IMR-90 (cell line): ENCODE results near the gene ANKRD44.

ENCODE experiments used
- BHLHE40 ChIP-seq: fragments of 150-350 bp; IDR thresholded peaks from 2 replicates; pipeline ENCODE4 v1.6.1; 2016; ENCODE audit warnings: mild to moderate bottlenecking, low read depth, low read length
- CEBPB ChIP-seq: IDR thresholded peaks from 2 replicates; pipeline ENCODE4 v1.6.1; 2012; ENCODE audit warnings: low read depth, low read length, improper control_type of control experiment
- CTCF ChIP-seq: conservative IDR thresholded peaks from 2 replicates; pipeline ENCODE4 v1.5.1; 2012; ENCODE audit warnings: mild to moderate bottlenecking, low read depth, low read length, improper control_type of control experiment
- FOS ChIP-seq: fragments of 150-350 bp; IDR thresholded peaks from 2 replicates; pipeline ENCODE4 v1.6.1; 2016; ENCODE audit warnings: low read depth, low read length
- MAFK ChIP-seq: IDR thresholded peaks from 2 replicates; pipeline ENCODE4 v1.6.1; 2012; ENCODE audit warnings: low read depth, low read length, improper control_type of control experiment
- MAZ ChIP-seq: IDR thresholded peaks from 2 replicates; pipeline ENCODE4 v1.6.1; 2012; ENCODE audit warnings: low read depth, mild to moderate bottlenecking, low read length, improper control_type of control experiment, moderate library complexity, borderline replicate concordance
- MXI1 ChIP-seq: IDR thresholded peaks from 2 replicates; pipeline ENCODE4 v1.6.1; 2012; ENCODE audit warnings: low read depth, mild to moderate bottlenecking, low read length, moderate library complexity, borderline replicate concordance
- NFE2L2 ChIP-seq: fragments of 150-350 bp; IDR thresholded peaks from 2 replicates; pipeline ENCODE4 v1.6.1; 2016; ENCODE audit warnings: low read depth, mild to moderate bottlenecking, low read length
- POLR2A ChIP-seq: IDR thresholded peaks from 2 replicates; pipeline ENCODE4 v1.6.1; 2012; ENCODE audit warnings: mild to moderate bottlenecking, low read depth, low read length
- RAD21 ChIP-seq: IDR thresholded peaks from 2 replicates; pipeline ENCODE4 v1.6.1; 2012; ENCODE audit warnings: low read length, improper control_type of control experiment
- RCOR1 ChIP-seq: IDR thresholded peaks from 2 replicates; pipeline ENCODE4 v1.6.1; 2012; ENCODE audit warnings: mild to moderate bottlenecking, low read length, improper control_type of control experiment; ENCODE audit not compliant: insufficient replicate concordance
- RFX5 ChIP-seq: IDR thresholded peaks from 2 replicates; pipeline ENCODE4 v1.8.0; 2012; ENCODE audit warnings: low read depth, mild to moderate bottlenecking, low read length, moderate library complexity
- SMC3 ChIP-seq: fragments of 150-350 bp; IDR thresholded peaks from 2 replicates; pipeline ENCODE4 v1.6.1; 2016; ENCODE audit warnings: low read depth, mild to moderate bottlenecking, antibody characterized with exemption, low read length, moderate library complexity
- TF ChIP-seq, protein P1 (sequence below): fragments of 150-350 bp; IDR thresholded peaks from 2 replicates; pipeline ENCODE4 v1.6.1; 2016; ENCODE audit warnings: low read depth, mild to moderate bottlenecking, low read length, moderate library complexity, borderline replicate concordance

DNA sequence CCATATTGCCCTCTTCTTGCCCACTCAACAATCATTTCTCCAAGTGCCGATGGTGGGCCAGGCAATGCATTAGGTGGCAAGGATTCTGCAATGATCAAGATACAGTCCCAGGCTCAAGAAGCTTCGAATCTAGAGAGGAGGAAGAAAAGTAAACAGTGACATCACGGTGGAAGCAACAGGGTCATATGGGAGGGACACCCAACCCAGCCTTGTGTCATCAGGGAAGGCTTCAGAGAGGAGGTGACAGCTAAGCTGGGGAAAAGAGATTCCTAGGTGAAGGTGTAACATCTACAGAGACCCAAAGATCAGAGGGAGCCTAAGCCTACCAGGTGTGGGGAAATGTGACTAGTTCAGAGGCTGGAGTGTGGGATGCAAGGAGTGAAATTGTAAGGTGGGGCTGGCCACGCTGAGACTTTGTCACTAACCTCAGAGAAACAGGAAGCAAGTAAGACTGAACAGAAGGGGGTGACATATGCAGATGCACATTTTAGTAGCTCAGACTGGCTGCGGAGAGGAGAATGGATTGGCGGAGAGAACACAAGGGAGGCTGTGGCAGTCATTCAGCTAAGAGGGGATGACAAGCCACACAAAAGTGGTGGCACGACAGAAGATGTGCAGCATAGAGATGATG is 104.9 kb downstream of the ANKRD44 start:
- TF ChIP-seq RAD21 (no peak), POLR2A (no peak), MXI1 (no peak), BHLHE40 (no peak), CTCF (no peak), SMC3 (no peak), RFX5 (no peak), RCOR1 (no peak), CEBPB (no peak), MAFK (no peak), FOS (no peak), MAZ (no peak), NFE2L2 (no peak)
- TF ChIP-seq, protein P1, sequence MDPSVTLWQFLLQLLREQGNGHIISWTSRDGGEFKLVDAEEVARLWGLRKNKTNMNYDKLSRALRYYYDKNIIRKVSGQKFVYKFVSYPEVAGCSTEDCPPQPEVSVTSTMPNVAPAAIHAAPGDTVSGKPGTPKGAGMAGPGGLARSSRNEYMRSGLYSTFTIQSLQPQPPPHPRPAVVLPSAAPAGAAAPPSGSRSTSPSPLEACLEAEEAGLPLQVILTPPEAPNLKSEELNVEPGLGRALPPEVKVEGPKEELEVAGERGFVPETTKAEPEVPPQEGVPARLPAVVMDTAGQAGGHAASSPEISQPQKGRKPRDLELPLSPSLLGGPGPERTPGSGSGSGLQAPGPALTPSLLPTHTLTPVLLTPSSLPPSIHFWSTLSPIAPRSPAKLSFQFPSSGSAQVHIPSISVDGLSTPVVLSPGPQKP: no peak
